Heart left ventricle (tissue), 16 donors: ENCODE measurements around the gene ALS2CL. TPM values are rescaled to one million over a fixed set of nuclear protein-coding genes. Genes with fewer than 3 reads are reported as not detected.

ENCODE experiments used
- ATAC-seq, 4 donors: fragments of 200-7000 bp; cut with Tn5 transposase; one replicate each; pipeline ENCODE4 v1.9.1; 2020 to 2022; ENCODE audit warnings: moderate library complexity in 4 of 4, mild to moderate bottlenecking in 3 of 4, moderate number of reproducible peaks in 1 of 4
- DNase-seq, 5 donors: peaks; one replicate each; pipeline ENCODE4 v3.0.0-alpha.2; 2020
- H3K27ac ChIP-seq, 12 donors: fragments of 200-600 bp; sonication (generic) in 4 of 12; one replicate each; pipeline versions ENCODE4 v1.5.0 to v1.8.0; 2016 to 2022; ENCODE audit warnings: mild to moderate bottlenecking in 2 of 12
- H3K27me3 ChIP-seq, 9 donors: fragments of 200-600 bp; sonication (generic) in 2 of 9; one replicate each; pipeline versions ENCODE4 v1.5.1 to v1.8.0; 2016 to 2022; ENCODE audit warnings: mild to moderate bottlenecking in 3 of 9
- H3K36me3 ChIP-seq, 9 donors: fragments of 200-600 bp; sonication (generic) in 2 of 9; one replicate each; pipeline versions ENCODE4 v1.5.0 to v1.8.0; 2018 to 2022; ENCODE audit warnings: mild to moderate bottlenecking in 2 of 9
- H3K4me1 ChIP-seq, 12 donors: fragments of 200-600 bp; sonication (generic) in 4 of 12; one replicate each; pipeline versions ENCODE4 v1.5.0 to v1.8.0; 2016 to 2022; ENCODE audit warnings: mild to moderate bottlenecking in 3 of 12
- H3K4me3 ChIP-seq, 12 donors: fragments of 200-600 bp; sonication (generic) in 4 of 12; one replicate each; pipeline versions ENCODE4 v1.5.0 to v1.8.0; 2017 to 2022; ENCODE audit warnings: mild to moderate bottlenecking in 9 of 12, moderate library complexity in 4 of 12
- H3K9me3 ChIP-seq, 12 donors: fragments of 200-600 bp; sonication (generic) in 4 of 12; one replicate each; pipeline versions ENCODE4 v1.5.0 to v1.8.0; 2016 to 2022; ENCODE audit warnings: mild to moderate bottlenecking in 1 of 12
- POLR2A ChIP-seq, 2 donors: fragments of 450-650 bp; IDR thresholded peaks; one replicate each; pipeline ENCODE4 v1.6.1; 2017; ENCODE audit warnings: antibody characterized with exemption in 2 of 2, mild to moderate bottlenecking in 2 of 2, moderate library complexity in 2 of 2
- WGBS, 4 donors: extraction: QIAGEN DNeasy Blood & Tissue Kit in 2 of 4; methylation state at CpG; one replicate each; pipeline versions ENCODE4 v1.1.5 to v1.1.7; 2013 to 2018; 5-methylcytosine and 5-hydroxymethylcytosine counted together
- intact Hi-C, 10 donors: fragments of 100-400 bp; cut with DNase I; formaldehyde crosslinking; loops; one replicate each; pipeline versions ENCODE4 v1.11.1 to v1.14.2; 2022
- polyA plus RNA-seq, 2 donors: library from polyadenylated mRNA; stranded (reverse); fragments of 200-250 nt; gene quantifications; one replicate each; pipeline ENCODE4 v1.2.3, GENCODE V29; 2013
- total RNA-seq, 9 donors: library from RNA; depleted of rRNA in 2 of 9; stranded (reverse); fragments of >200 nt in 2 of 9; fragmentation: NEBNext Ultra II Directional in 3 of 9; extraction: Animal tissue kit (Norgen Biotek cat#: 25700) in 3 of 9; gene quantifications; one replicate each; pipeline versions ENCODE4 v1.1.0 to v1.2.4, GENCODE V29; 2016 to 2023
- TF ChIP-seq, protein P1 (sequence below), 12 donors: fragments of 200-600 bp; sonication (generic) in 4 of 12; IDR thresholded peaks; one replicate each; pipeline versions ENCODE4 v1.5.0 to v1.8.0; 2018 to 2022; ENCODE audit warnings: antibody characterized with exemption in 12 of 12, mild to moderate bottlenecking in 5 of 12
- donor health status: ischemic (EF 13 %, LVEDD 7.1; RV severe dilation, severe dysfunction).
- donor health status: healthy with polysubstance abuse.
- donor health status: DM: no; HTN: yes; CAD: no.
- donor health status: DM: no; HTN: no; CAD: no.
- donor health status: ischemic (EF 25% LVEDD 6.9; RV normal size, moderate dysfunction).
- donor health status: ischemic (EF 25% LVEDD 5.7; RV mildly dilated, moderate dysfunction).
- donor health status: healthy.
- donor health status: DM: yes; HTN: yes; CAD: no.
- donor health status: ischemic (EF 35%, LVEDD 5.7; RV mildly dilated, moderate dysfunction).
- donor health status: nonischemic (EF 11% LVEDD 7.7; RV severe dilation, severe dysfunction).
- donor health status: DM: yes; HTN: yes; CAD: no.
- donor health status: PGD.
- donor health status: ischemic (EF 29% LVEDD 5.4; RV normal size, mild dysfunction).
- donor health status: nonischemic (EF 23%, LVEDD 6.1; RV moderate dilation, normal function).

ALS2CL gene
- total and polyA plus RNA-seq, 11 donors = 11.8 to 40.7 (median 25.4) TPM

DNA sequence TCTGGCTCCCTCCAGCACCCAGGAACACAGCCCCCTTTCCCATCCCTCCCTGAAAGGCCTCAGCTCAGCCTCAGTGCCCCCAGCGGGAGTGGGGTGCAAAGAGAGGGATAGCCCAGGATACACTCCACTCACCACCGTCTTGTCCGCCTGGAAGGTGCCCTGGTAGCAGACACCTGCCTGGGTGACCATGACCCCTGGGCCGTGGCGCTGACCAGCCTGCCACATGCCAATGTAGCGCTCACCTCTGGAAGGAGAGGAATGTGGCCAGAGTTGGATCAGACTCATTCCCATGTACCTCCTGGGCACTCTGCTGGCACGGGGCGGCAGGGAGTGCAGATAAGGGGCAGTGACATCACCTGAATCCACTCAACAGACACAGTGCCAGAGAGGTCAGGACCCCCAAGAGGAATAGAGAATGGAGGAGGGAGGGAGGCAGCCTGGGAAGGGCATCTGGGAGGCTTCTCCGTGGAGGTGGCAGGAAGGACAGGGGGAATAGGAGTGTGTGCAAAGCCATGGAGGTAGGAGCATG lies 13.1 kb downstream of the ALS2CL start:
- no peaks in the 10 kb centered on the region for H3K9me3 ChIP-seq
- ATAC-seq (peak; percentile 31 to 47 (median 45)), DNase-seq (peak in 1 of 5 donors; percentile 61)
- H3K27ac ChIP-seq = peak overlapping the region in 5 of 12 donors; percentile 0 to 70 (median 21)
- peaks cover 0 to 80% (median 37%) of the 10 kb centered on the region in 9 donors for H3K36me3 ChIP-seq
- H3K27me3 ChIP-seq = no peaks in the 10 kb centered on the region
- TF ChIP-seq POLR2A (IDR thresholded peaks at IDR 0.05) = no peak
- TF ChIP-seq, protein P1, sequence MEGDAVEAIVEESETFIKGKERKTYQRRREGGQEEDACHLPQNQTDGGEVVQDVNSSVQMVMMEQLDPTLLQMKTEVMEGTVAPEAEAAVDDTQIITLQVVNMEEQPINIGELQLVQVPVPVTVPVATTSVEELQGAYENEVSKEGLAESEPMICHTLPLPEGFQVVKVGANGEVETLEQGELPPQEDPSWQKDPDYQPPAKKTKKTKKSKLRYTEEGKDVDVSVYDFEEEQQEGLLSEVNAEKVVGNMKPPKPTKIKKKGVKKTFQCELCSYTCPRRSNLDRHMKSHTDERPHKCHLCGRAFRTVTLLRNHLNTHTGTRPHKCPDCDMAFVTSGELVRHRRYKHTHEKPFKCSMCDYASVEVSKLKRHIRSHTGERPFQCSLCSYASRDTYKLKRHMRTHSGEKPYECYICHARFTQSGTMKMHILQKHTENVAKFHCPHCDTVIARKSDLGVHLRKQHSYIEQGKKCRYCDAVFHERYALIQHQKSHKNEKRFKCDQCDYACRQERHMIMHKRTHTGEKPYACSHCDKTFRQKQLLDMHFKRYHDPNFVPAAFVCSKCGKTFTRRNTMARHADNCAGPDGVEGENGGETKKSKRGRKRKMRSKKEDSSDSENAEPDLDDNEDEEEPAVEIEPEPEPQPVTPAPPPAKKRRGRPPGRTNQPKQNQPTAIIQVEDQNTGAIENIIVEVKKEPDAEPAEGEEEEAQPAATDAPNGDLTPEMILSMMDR (IDR thresholded peaks at IDR 0.05) = no peak
- intact Hi-C loops = no loop called here
- no peak overlapping the region for H3K4me3 ChIP-seq
- WGBS, 4 donors = 64 to 78% (median 67%) methylated on average over 9 of the region's 9 CpGs
- peaks cover 0 to 39% (median 16%) of the 10 kb centered on the region in 12 donors for H3K4me1 ChIP-seq

DNA sequence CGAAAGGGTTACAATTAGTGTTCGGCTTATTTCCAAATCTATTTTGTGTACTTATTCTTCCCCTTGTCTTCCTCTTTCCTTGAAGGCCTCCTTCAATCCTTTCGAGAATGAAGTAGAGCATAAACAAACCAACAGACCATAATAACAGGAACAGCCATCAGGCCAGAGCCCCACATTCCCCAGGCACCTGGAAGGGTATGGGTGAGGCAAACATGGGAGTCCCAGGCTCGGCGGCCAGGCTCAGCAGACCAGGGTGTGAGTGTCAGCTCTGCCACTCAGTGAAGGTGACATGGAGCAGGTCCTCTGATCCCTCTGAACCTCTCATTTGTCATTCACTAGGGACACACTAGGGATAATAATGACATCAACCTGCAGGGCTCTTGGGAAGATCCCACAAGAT lies 13.8 kb downstream of the ALS2CL start:
- ATAC-seq (no peak), DNase-seq (no peak)
- no peak for TF ChIP-seq POLR2A (IDR thresholded peaks at IDR 0.05)
- TF ChIP-seq, protein P1 (IDR thresholded peaks at IDR 0.05) = no peak
- intact Hi-C loops = no loop called here
- Histone ChIP-seq H3K27ac (peak overlapping the region in 1 of 12 donors; percentile 0), H3K9me3 (no peaks in the 10 kb centered on the region), H3K4me3 (no peak overlapping the region), H3K27me3 (no peaks in the 10 kb centered on the region), H3K4me1 (peaks cover 0 to 39% (median 16%) of the 10 kb centered on the region in 12 donors), H3K36me3 (peaks cover 0 to 80% (median 37%) of the 10 kb centered on the region in 9 donors)
- WGBS, 4 donors = 82 to 91% (median 88%) methylated on average over 5 of the region's 5 CpGs

DNA sequence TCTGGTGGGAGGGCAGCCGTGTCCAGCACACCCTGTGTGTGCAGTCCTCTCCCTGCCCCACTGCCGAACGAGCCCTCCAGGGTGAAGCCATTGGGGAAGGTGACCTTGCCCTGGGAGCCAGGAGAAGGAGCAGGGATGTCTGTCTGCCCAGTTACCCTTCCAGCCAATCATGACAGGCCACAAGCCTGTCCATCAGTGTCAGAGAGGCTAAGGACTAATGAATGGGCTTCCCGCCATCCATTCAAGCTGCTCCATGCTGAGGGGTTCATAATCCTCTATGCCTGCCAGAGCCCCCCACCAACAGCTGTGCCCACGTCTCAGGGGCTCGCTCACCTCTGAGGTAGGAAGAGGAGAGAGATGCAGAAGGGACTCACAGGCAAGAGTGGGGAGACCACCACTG lies 15.2 kb downstream of the ALS2CL start:
- TF ChIP-seq, protein P1 (IDR thresholded peaks at IDR 0.05) = no peak
- TF ChIP-seq POLR2A (IDR thresholded peaks at IDR 0.05) = no peak
- DNase-seq = no peak
- no peak for ATAC-seq
- intact Hi-C loops = no loop called here
- no peak overlapping the region for H3K4me3 ChIP-seq
- peaks cover 0 to 39% (median 16%) of the 10 kb centered on the region in 12 donors for H3K4me1 ChIP-seq
- WGBS, 4 donors = 83 to 98% (median 97%) methylated on average over 5 to 6 of the region's 6 CpGs
- no peaks in the 10 kb centered on the region for H3K9me3 ChIP-seq
- peaks cover 0 to 80% (median 39%) of the 10 kb centered on the region in 9 donors for H3K36me3 ChIP-seq
- H3K27me3 ChIP-seq = no peaks in the 10 kb centered on the region
- no peak overlapping the region for H3K27ac ChIP-seq

DNA sequence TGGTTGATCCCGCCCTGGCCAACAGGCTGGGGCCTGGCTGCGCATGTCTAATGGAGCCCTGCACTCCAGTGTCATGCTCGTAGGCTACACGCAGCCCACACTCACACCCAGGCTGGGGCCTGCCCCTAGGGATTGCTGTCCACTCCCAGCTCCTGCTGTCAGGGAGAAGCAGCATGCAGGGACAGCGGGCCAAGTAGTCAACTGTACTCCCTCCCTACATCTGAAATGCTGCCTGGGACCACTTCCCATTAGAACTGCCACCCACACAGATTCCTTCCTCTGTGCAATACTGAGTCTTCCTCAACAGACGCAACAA lies 16.1 kb downstream of the ALS2CL start:
- ATAC-seq = peak; percentile 8 to 77 (median 48)
- Histone ChIP-seq H3K27ac (peak overlapping the region in 7 of 12 donors; percentile 5 to 70 (median 46)), H3K9me3 (no peaks in the 10 kb centered on the region), H3K4me3 (peak overlapping the region in 4 of 12 donors; percentile 24 to 42 (median 36)), H3K27me3 (no peaks in the 10 kb centered on the region), H3K36me3 (peaks cover 0 to 80% (median 36%) of the 10 kb centered on the region in 9 donors), H3K4me1 (peaks cover 0 to 39% (median 16%) of the 10 kb centered on the region in 12 donors)
- TF ChIP-seq, protein P1 (IDR thresholded peaks at IDR 0.05) = no peak
- no peak for TF ChIP-seq POLR2A (IDR thresholded peaks at IDR 0.05)
- DNase-seq = peak; percentile 77 to 86 (median 80)
- WGBS, 4 donors = 53 to 58% (median 56%) methylated on average over 5 to 6 of the region's 6 CpGs
- intact Hi-C loops = no loop called here
